HEK293 (cell line): ENCODE measurements around the gene MGLL.
A peak's percentile ranks its signal among the peaks of the same experiment; 100 is the strongest.

ENCODE experiments used
- FEZF1 ChIP-seq: fragments of 450-650 bp; formaldehyde crosslinking; IDR thresholded peaks from 2 replicates; pipeline ENCODE4 v1.5.1; 2016; ENCODE audit warnings: missing biosample characterization, missing genetic modification characterization
- HOXC10 ChIP-seq: sonication (generic); formaldehyde crosslinking; IDR thresholded peaks from 2 replicates; pipeline ENCODE4 v1.8.1; 2023; ENCODE audit warnings: mild to moderate bottlenecking, missing genetic modification reagents
- MYNN ChIP-seq: fragments of 450-650 bp; formaldehyde crosslinking; IDR thresholded peaks from 2 replicates; pipeline ENCODE4 v1.5.1; 2016; ENCODE audit warnings: missing biosample characterization, missing genetic modification characterization, borderline replicate concordance
- MZF1 ChIP-seq: fragments of 450-650 bp; formaldehyde crosslinking; IDR thresholded peaks from 2 replicates; pipeline ENCODE4 v1.5.1; 2017; ENCODE audit warnings: missing biosample characterization, missing genetic modification characterization, borderline replicate concordance
- REPIN1 ChIP-seq: fragments of 450-650 bp; formaldehyde crosslinking; IDR thresholded peaks from 2 replicates; pipeline ENCODE4 v1.5.1; 2017; ENCODE audit warnings: missing biosample characterization, missing genetic modification characterization, low read depth
- YY1 ChIP-seq: fragments of 450-650 bp; formaldehyde crosslinking; IDR thresholded peaks from 2 replicates; pipeline ENCODE4 v1.5.1; 2018; ENCODE audit warnings: missing biosample characterization, missing genetic modification characterization
- ZBTB20 ChIP-seq: fragments of 450-650 bp; formaldehyde crosslinking; IDR thresholded peaks from 2 replicates; pipeline ENCODE4 v1.5.1; 2016; ENCODE audit warnings: missing biosample characterization, missing genetic modification characterization
- ZFP69B ChIP-seq: fragments of 450-650 bp; formaldehyde crosslinking; IDR thresholded peaks from 2 replicates; pipeline ENCODE4 v1.5.1; 2016; ENCODE audit warnings: missing biosample characterization, missing genetic modification characterization
- ZIC2 ChIP-seq: fragments of 450-650 bp; formaldehyde crosslinking; IDR thresholded peaks from 2 replicates; pipeline ENCODE4 v1.5.1; 2016; ENCODE audit warnings: missing biosample characterization, missing genetic modification characterization
- ZNF132 ChIP-seq: fragments of 450-650 bp; formaldehyde crosslinking; IDR thresholded peaks from 2 replicates; pipeline ENCODE4 v1.5.1; 2017; ENCODE audit warnings: missing biosample characterization, missing genetic modification characterization, borderline replicate concordance
- ZNF140 ChIP-seq: fragments of 450-650 bp; formaldehyde crosslinking; IDR thresholded peaks from 2 replicates; pipeline ENCODE4 v1.5.1; 2016; ENCODE audit warnings: missing biosample characterization, missing genetic modification characterization
- ZNF211 ChIP-seq: fragments of 450-650 bp; formaldehyde crosslinking; IDR thresholded peaks from 2 replicates; pipeline ENCODE4 v1.5.1; 2016; ENCODE audit warnings: low read depth, missing biosample characterization, missing genetic modification characterization
- ZNF248 ChIP-seq: fragments of 450-650 bp; formaldehyde crosslinking; IDR thresholded peaks from 2 replicates; pipeline ENCODE4 v1.5.1; 2017; ENCODE audit warnings: missing biosample characterization, missing genetic modification characterization
- ZNF335 ChIP-seq: fragments of 450-650 bp; formaldehyde crosslinking; conservative IDR thresholded peaks from 2 replicates; pipeline ENCODE4 v1.5.1; 2016; ENCODE audit warnings: missing biosample characterization, missing genetic modification characterization
- ZNF350 ChIP-seq: fragments of 450-650 bp; formaldehyde crosslinking; IDR thresholded peaks from 2 replicates; pipeline ENCODE4 v1.5.0; 2017; ENCODE audit warnings: missing biosample characterization, mild to moderate bottlenecking, missing genetic modification characterization
- ZNF510 ChIP-seq: fragments of 450-650 bp; formaldehyde crosslinking; IDR thresholded peaks from 2 replicates; pipeline ENCODE4 v1.5.1; 2018; ENCODE audit warnings: mild to moderate bottlenecking, missing genetic modification characterization, missing biosample characterization; ENCODE audit not compliant: insufficient replicate concordance
- ZNF521 ChIP-seq: fragments of 450-650 bp; formaldehyde crosslinking; IDR thresholded peaks from 2 replicates; pipeline ENCODE4 v1.5.1; 2017; ENCODE audit warnings: missing biosample characterization, mild to moderate bottlenecking, missing genetic modification characterization
- ZNF600 ChIP-seq: fragments of 450-650 bp; formaldehyde crosslinking; IDR thresholded peaks from 2 replicates; pipeline ENCODE4 v1.5.1; 2016; ENCODE audit warnings: missing biosample characterization, missing genetic modification characterization
- ZNF629 ChIP-seq: fragments of 450-650 bp; formaldehyde crosslinking; IDR thresholded peaks from 2 replicates; pipeline ENCODE4 v1.5.1; 2017; ENCODE audit warnings: missing biosample characterization, missing genetic modification characterization
- ZNF768 ChIP-seq: fragments of 450-650 bp; formaldehyde crosslinking; IDR thresholded peaks from 2 replicates; pipeline ENCODE4 v1.5.1; 2018; ENCODE audit warnings: missing biosample characterization, mild to moderate bottlenecking, missing genetic modification characterization
- ZNF777 ChIP-seq: fragments of 450-650 bp; formaldehyde crosslinking; IDR thresholded peaks from 2 replicates; pipeline ENCODE4 v1.5.1; 2017; ENCODE audit warnings: missing biosample characterization, missing genetic modification characterization, borderline replicate concordance
- ZNF837 ChIP-seq: fragments of 450-650 bp; formaldehyde crosslinking; IDR thresholded peaks from 2 replicates; pipeline ENCODE4 v1.5.1; 2016; ENCODE audit warnings: missing biosample characterization, missing genetic modification characterization
- TF ChIP-seq, protein P1 (sequence below): fragments of 450-650 bp; formaldehyde crosslinking; IDR thresholded peaks from 2 replicates; pipeline ENCODE4 v1.5.1; 2016; ENCODE audit warnings: missing biosample characterization, missing genetic modification characterization
- TF ChIP-seq, protein P2 (sequence below): fragments of 450-650 bp; IDR thresholded peaks from 2 replicates; pipeline ENCODE4 v1.5.1; 2018; ENCODE audit warnings: missing biosample characterization, missing genetic modification characterization
- TF ChIP-seq, protein P3 (sequence below): fragments of 450-650 bp; formaldehyde crosslinking; IDR thresholded peaks from 2 replicates; pipeline ENCODE4 v1.5.1; 2016; ENCODE audit warnings: missing biosample characterization, missing genetic modification characterization, borderline replicate concordance
- TF ChIP-seq, protein P4 (sequence below): fragments of 450-650 bp; formaldehyde crosslinking; IDR thresholded peaks from 2 replicates; pipeline ENCODE4 v1.5.1; 2017; ENCODE audit warnings: missing biosample characterization, missing genetic modification characterization
- TF ChIP-seq, protein P5 (sequence below): fragments of 450-650 bp; formaldehyde crosslinking; IDR thresholded peaks from 2 replicates; pipeline ENCODE4 v1.5.1; 2017; ENCODE audit warnings: missing biosample characterization, missing genetic modification characterization

Gene MGLL

DNA sequence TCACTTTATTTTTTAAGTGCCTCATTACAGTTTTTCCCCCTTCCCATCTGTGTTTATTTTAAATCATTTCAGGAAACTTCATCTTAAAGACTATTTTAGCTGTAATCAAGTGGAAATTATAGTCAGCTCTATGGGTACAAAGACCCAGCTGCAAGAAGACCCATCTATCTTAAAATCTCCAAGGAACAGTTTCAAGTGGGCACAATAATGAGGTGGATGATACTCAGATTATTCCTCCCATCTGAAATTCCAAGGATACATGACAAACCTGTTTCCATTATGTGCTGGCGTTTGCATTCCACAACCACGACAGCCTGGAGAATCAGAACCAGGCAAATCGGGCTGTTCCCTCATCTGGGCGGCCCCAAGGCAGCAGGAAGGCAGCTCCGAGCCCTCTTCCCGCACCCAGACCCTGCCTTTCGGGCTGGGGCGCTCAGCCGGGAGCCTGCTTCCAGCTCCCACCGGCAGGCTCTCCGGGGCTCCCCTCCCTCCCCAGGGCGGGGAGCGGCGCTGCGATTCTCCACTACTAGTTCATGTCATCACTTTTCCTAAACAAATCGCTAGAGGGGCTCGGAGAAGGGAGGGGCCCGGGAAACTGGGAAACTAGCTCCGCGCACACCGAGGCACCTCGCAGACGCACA, at the start of gene MGLL (continued):
- TF ChIP-seq MZF1 (tag by site-specific recombination) (no peak), REPIN1 (tag by site-specific recombination) (no peak), ZNF211 (no peak), MYNN (no peak), ZNF140 (tag by site-specific recombination) (no peak), ZNF777 (tag by site-specific recombination) (no peak), ZNF768 (tag by site-specific recombination) (no peak), ZNF248 (tag by site-specific recombination) (no peak), ZNF350 (tag by site-specific recombination) (no peak), FEZF1 (tag by site-specific recombination) (no peak), HOXC10 (CRISPR knock-in tag) (no peak), ZBTB20 (tag by site-specific recombination) (peak; percentile 85; the same call in 1 of the 2 replicates), ZFP69B (no peak), ZNF510 (tag by site-specific recombination) (no peak), YY1 (tag by site-specific recombination) (no peak), ZIC2 (peak; percentile 56), ZNF837 (no peak), ZNF521 (tag by site-specific recombination) (no peak), ZNF600 (tag by site-specific recombination) (peak; percentile 85), ZNF132 (no peak), ZNF335 (tag by site-specific recombination) (peak; percentile 87), ZNF629 (tag by site-specific recombination) (no peak)
- TF ChIP-seq, protein P1, sequence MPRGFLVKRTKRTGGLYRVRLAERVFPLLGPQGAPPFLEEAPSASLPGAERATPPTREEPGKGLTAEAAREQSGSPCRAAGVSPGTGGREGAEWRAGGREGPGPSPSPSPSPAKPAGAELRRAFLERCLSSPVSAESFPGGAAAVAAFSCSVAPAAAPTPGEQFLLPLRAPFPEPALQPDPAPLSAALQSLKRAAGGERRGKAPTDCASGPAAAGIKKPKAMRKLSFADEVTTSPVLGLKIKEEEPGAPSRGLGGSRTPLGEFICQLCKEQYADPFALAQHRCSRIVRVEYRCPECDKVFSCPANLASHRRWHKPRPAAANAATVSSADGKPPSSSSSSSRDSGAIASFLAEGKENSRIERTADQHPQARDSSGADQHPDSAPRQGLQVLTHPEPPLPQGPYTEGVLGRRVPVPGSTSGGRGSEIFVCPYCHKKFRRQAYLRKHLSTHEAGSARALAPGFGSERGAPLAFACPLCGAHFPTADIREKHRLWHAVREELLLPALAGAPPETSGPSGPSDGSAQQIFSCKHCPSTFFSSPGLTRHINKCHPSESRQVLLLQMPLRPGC (tag by site-specific recombination): no peak
- TF ChIP-seq, protein P2, sequence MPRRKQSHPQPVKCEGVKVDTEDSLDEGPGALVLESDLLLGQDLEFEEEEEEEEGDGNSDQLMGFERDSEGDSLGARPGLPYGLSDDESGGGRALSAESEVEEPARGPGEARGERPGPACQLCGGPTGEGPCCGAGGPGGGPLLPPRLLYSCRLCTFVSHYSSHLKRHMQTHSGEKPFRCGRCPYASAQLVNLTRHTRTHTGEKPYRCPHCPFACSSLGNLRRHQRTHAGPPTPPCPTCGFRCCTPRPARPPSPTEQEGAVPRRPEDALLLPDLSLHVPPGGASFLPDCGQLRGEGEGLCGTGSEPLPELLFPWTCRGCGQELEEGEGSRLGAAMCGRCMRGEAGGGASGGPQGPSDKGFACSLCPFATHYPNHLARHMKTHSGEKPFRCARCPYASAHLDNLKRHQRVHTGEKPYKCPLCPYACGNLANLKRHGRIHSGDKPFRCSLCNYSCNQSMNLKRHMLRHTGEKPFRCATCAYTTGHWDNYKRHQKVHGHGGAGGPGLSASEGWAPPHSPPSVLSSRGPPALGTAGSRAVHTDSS (tag by site-specific recombination): no peak
- TF ChIP-seq, protein P3, sequence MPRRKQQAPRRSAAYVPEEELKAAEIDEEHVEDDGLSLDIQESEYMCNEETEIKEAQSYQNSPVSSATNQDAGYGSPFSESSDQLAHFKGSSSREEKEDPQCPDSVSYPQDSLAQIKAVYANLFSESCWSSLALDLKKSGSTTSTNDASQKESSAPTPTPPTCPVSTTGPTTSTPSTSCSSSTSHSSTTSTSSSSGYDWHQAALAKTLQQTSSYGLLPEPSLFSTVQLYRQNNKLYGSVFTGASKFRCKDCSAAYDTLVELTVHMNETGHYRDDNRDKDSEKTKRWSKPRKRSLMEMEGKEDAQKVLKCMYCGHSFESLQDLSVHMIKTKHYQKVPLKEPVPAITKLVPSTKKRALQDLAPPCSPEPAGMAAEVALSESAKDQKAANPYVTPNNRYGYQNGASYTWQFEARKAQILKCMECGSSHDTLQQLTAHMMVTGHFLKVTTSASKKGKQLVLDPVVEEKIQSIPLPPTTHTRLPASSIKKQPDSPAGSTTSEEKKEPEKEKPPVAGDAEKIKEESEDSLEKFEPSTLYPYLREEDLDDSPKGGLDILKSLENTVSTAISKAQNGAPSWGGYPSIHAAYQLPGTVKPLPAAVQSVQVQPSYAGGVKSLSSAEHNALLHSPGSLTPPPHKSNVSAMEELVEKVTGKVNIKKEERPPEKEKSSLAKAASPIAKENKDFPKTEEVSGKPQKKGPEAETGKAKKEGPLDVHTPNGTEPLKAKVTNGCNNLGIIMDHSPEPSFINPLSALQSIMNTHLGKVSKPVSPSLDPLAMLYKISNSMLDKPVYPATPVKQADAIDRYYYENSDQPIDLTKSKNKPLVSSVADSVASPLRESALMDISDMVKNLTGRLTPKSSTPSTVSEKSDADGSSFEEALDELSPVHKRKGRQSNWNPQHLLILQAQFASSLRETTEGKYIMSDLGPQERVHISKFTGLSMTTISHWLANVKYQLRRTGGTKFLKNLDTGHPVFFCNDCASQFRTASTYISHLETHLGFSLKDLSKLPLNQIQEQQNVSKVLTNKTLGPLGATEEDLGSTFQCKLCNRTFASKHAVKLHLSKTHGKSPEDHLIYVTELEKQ (tag by site-specific recombination): no peak
- TF ChIP-seq, protein P4, sequence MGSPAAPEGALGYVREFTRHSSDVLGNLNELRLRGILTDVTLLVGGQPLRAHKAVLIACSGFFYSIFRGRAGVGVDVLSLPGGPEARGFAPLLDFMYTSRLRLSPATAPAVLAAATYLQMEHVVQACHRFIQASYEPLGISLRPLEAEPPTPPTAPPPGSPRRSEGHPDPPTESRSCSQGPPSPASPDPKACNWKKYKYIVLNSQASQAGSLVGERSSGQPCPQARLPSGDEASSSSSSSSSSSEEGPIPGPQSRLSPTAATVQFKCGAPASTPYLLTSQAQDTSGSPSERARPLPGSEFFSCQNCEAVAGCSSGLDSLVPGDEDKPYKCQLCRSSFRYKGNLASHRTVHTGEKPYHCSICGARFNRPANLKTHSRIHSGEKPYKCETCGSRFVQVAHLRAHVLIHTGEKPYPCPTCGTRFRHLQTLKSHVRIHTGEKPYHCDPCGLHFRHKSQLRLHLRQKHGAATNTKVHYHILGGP (tag by site-specific recombination): no peak
- TF ChIP-seq, protein P5, sequence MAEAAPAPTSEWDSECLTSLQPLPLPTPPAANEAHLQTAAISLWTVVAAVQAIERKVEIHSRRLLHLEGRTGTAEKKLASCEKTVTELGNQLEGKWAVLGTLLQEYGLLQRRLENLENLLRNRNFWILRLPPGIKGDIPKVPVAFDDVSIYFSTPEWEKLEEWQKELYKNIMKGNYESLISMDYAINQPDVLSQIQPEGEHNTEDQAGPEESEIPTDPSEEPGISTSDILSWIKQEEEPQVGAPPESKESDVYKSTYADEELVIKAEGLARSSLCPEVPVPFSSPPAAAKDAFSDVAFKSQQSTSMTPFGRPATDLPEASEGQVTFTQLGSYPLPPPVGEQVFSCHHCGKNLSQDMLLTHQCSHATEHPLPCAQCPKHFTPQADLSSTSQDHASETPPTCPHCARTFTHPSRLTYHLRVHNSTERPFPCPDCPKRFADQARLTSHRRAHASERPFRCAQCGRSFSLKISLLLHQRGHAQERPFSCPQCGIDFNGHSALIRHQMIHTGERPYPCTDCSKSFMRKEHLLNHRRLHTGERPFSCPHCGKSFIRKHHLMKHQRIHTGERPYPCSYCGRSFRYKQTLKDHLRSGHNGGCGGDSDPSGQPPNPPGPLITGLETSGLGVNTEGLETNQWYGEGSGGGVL: no peak
